K562 (cell line): ENCODE results near the gene TCF7. TPM values are rescaled to one million over a fixed set of nuclear protein-coding genes. Genes with fewer than 3 reads are reported as not detected.

Experiments used
- ATAC-seq: fragments of 200-7000 bp; cut with Tn5 transposase; 3 replicates; pipeline ENCODE4 v1.9.1; 2020; ENCODE audit warnings: moderate library complexity
- BruUV-seq: library from RNA; stranded (reverse); fragments of 400-500 nt; replicated peaks from 2 replicates; lab custom pipeline; 2021; lab: Mats Ljungman, UMichigan
- CTCF ChIA-PET: fragments of 300-600 bp; formaldehyde crosslinking; extraction: SDS; loops from one replicate; lab custom pipeline; 2021; ENCODE audit warnings: low intra/inter-chr PET ratio; lab: Yijun Ruan, JAX
- POLR2A ChIA-PET: fragments of 300-600, 350-650 bp; sonication (Branson Sonifier 250); formaldehyde crosslinking; extraction: SDS; loops from one replicate; lab custom pipeline; 2021; ENCODE audit warnings: antibody characterized with exemption, inconsistent platforms; lab: Yijun Ruan, JAX
- DNase-seq, 4 experiments: peaks; one replicate each; pipeline versions ENCODE4 v3.0.0 to v3.0.0-alpha.2; 2011 to 2018; ENCODE audit warnings: low spot score in 3 of 4, mixed read lengths in 3 of 4; ENCODE audit errors: extremely low read depth in 1 of 4
- FAIRE-seq: peaks from 2 replicates; lab custom pipeline; 2011; peaks lifted over from hg19 to GRCh38; lab: Jason Lieb, UNC
- H2AFZ ChIP-seq: 2 replicates; pipeline ENCODE4 v1.6.0; 2011; ENCODE audit warnings: low read depth, low read length, control low read depth, inconsistent platforms
- H3K27ac ChIP-seq: fragments of 200-600 bp; 3 replicates; pipeline ENCODE4 v1.8.0; 2011; ENCODE audit warnings: low read depth, mild to moderate bottlenecking, control low read depth, inconsistent platforms, low read length, moderate library complexity, mixed read lengths; ENCODE audit errors: extremely low read depth
- H3K27me3 ChIP-seq, 2 experiments: fragments of 300-600 bp in 1 of 2; 2 replicates in 1 of 2; 3 replicates in 1 of 2; pipeline versions ENCODE4 v1.6.0 to v1.8.0; 2011; ENCODE audit warnings: inconsistent platforms in 2 of 2, low read length in 2 of 2, mild to moderate bottlenecking in 1 of 2, mixed read lengths in 1 of 2, moderate library complexity in 1 of 2; ENCODE audit not compliant: control insufficient read depth in 2 of 2, insufficient read depth in 2 of 2
- H3K36me3 ChIP-seq: fragments of 300-600 bp; 3 replicates; pipeline ENCODE4 v1.8.0; 2011; ENCODE audit warnings: mild to moderate bottlenecking, low read length, inconsistent platforms; ENCODE audit not compliant: control insufficient read depth, insufficient read depth
- H3K4me1 ChIP-seq, 2 experiments: fragments of 200-600 bp in 1 of 2; replicated peaks in 1 of 2; 2 replicates in 1 of 2; 3 replicates in 1 of 2; pipeline versions ENCODE4 v1.5.1 to v1.8.0; 2011; ENCODE audit warnings: inconsistent platforms in 2 of 2, low read length in 2 of 2, mild to moderate bottlenecking in 1 of 2, mixed read lengths in 1 of 2, moderate library complexity in 1 of 2; ENCODE audit not compliant: control insufficient read depth in 2 of 2, insufficient read depth in 2 of 2
- H3K4me2 ChIP-seq: 2 replicates; pipeline ENCODE4 v1.6.1; 2011; ENCODE audit warnings: low read length, control low read depth, inconsistent platforms, mixed read lengths; ENCODE audit not compliant: insufficient read depth
- H3K4me3 ChIP-seq: fragments of 200-600 bp; sonication (generic), shearing (Covaris generic); 2 replicates; pipeline ENCODE4 v1.5.1; 2016; ENCODE audit warnings: control low read depth, inconsistent platforms
- H3K79me2 ChIP-seq: fragments of 200-600 bp; 3 replicates; pipeline ENCODE4 v1.8.0; 2011; ENCODE audit warnings: low read length, inconsistent platforms; ENCODE audit not compliant: control insufficient read depth, insufficient read depth
- H3K9ac ChIP-seq, 2 experiments: 2 replicates each; pipeline versions ENCODE4 v1.6.0 to v1.6.1; 2011; ENCODE audit warnings: low read depth in 2 of 2, low read length in 2 of 2, control low read depth in 1 of 2, inconsistent platforms in 1 of 2, mild to moderate bottlenecking in 1 of 2, mixed read lengths in 1 of 2; ENCODE audit not compliant: insufficient read depth in 1 of 2
- H3K9me1 ChIP-seq: one replicate; pipeline ENCODE4 v1.6.0; 2011; ENCODE audit warnings: inconsistent platforms, mild to moderate bottlenecking, low read length, moderate library complexity; ENCODE audit not compliant: control insufficient read depth, insufficient read depth
- H3K9me3 ChIP-seq: replicated peaks from 2 replicates; pipeline ENCODE4 v1.5.1; 2011; ENCODE audit warnings: low read depth, low read length, inconsistent platforms; ENCODE audit not compliant: control insufficient read depth, insufficient read depth
- H4K20me1 ChIP-seq: replicated peaks from 2 replicates; pipeline ENCODE4 v1.6.1; 2011; ENCODE audit warnings: low read length, inconsistent platforms, mixed read lengths; ENCODE audit not compliant: control insufficient read depth, insufficient read depth
- ARID1B ChIP-seq: fragments of 450-650 bp; IDR thresholded peaks from 2 replicates; pipeline ENCODE4 v1.6.1; 2016; ENCODE audit warnings: antibody characterized with exemption, mild to moderate bottlenecking, inconsistent platforms
- BDP1 ChIP-seq: IDR thresholded peaks from 3 replicates; pipeline ENCODE4 v1.6.1; 2011; ENCODE audit not compliant: insufficient read length, insufficient read depth
- BRF1 ChIP-seq: IDR thresholded peaks from 3 replicates; pipeline ENCODE4 v1.6.1; 2011; ENCODE audit warnings: borderline replicate concordance, mild to moderate bottlenecking; ENCODE audit not compliant: insufficient read length; ENCODE audit errors: extremely low read depth
- ELK3 ChIP-seq: fragments of 450-650 bp; formaldehyde crosslinking; IDR thresholded peaks from 2 replicates; pipeline ENCODE4 v1.4.0; 2020; ENCODE audit warnings: mild to moderate bottlenecking
- ILK ChIP-seq: fragments of 450-650 bp; IDR thresholded peaks from 2 replicates; pipeline ENCODE4 v1.6.1; 2016; ENCODE audit warnings: missing genetic modification characterization, low read depth, mild to moderate bottlenecking, missing compliant biosample characterization, moderate library complexity, borderline replicate concordance
- NFIX ChIP-seq: fragments of 250-450 bp; sonication (Bioruptor Pico); IDR thresholded peaks from 2 replicates; pipeline ENCODE4 v1.4.0; 2020; ENCODE audit warnings: low read depth, mild to moderate bottlenecking, moderate library complexity
- PTRF ChIP-seq: fragments of 450-650 bp; IDR thresholded peaks from 2 replicates; pipeline ENCODE4 v1.6.1; 2016; ENCODE audit warnings: mild to moderate bottlenecking, missing genetic modification characterization, missing compliant biosample characterization
- RREB1 ChIP-seq: fragments of 250-450 bp; sonication (Bioruptor Pico); IDR thresholded peaks from 2 replicates; pipeline ENCODE4 v1.4.0; 2020
- SIRT6 ChIP-seq: IDR thresholded peaks from one replicate; pipeline ENCODE4 v1.6.1; 2012; ENCODE audit warnings: low read depth, mild to moderate bottlenecking, control low read depth, inconsistent platforms, low read length, moderate library complexity
- SRSF9 ChIP-seq: fragments of 200-400 bp; formaldehyde crosslinking; IDR thresholded peaks from 2 replicates; pipeline ENCODE4 v1.6.1; 2017; ENCODE audit warnings: low read depth, low read length, borderline replicate concordance
- ZFP91 ChIP-seq: sonication (generic); formaldehyde crosslinking; IDR thresholded peaks from 2 replicates; pipeline ENCODE4 v1.8.0; 2022; ENCODE audit warnings: mild to moderate bottlenecking, missing genetic modification reagents
- ZKSCAN8 ChIP-seq: fragments of 200-800 bp; sonication (Bioruptor generic); IDR thresholded peaks from 2 replicates; pipeline ENCODE4 v1.6.1; 2016; ENCODE audit warnings: missing genetic modification characterization, missing compliant biosample characterization
- ZNF224 ChIP-seq: sonication (generic); formaldehyde crosslinking; IDR thresholded peaks from 2 replicates; pipeline ENCODE4 v1.8.0; 2022; ENCODE audit warnings: mild to moderate bottlenecking, missing genetic modification reagents
- WGBS: fragments of 100-300 bp; shearing (Covaris generic); methylation state at CpG from one replicate; pipeline ENCODE4 v1.1.6; 2016; ENCODE audit warnings: low coverage, mixed read lengths; ENCODE audit not compliant: insufficient coverage; ENCODE audit errors: missing lambda C conversion rate; 5-methylcytosine and 5-hydroxymethylcytosine counted together
- in situ Hi-C: fragments of 300-500 bp; cut with MboI; formaldehyde crosslinking; loops from 4 replicates; pipeline ENCODE4 v1.15.0; 2018; ENCODE audit warnings: inconsistent platforms, mixed read lengths
- intact Hi-C: fragments of 100-400 bp; cut with micrococcal nuclease; formaldehyde crosslinking; loops from 2 replicates; pipeline ENCODE4 v1.14.2; 2022
- polyA plus RNA-seq, 8 experiments: library from polyadenylated mRNA; depleted of rRNA in 4 of 8; stranded (reverse) in 5 of 8; unstranded in 3 of 8; fragments of >200 nt; fragmentation: Nextera tagmentation in 2 of 8; fragmentation: Illumina TruSeq in 1 of 8; extraction: Ambion mirVana in 2 of 8; extraction: Trizol in 1 of 8; gene quantifications; 2 replicates each; pipeline versions ENCODE4 v1.2.1 to v1.2.3, GENCODE V29; 2011 to 2014; ENCODE audit warnings: inconsistent platforms in 1 of 8, missing spikeins in 1 of 8
- total RNA-seq, 7 experiments: library from RNA; depleted of rRNA in 6 of 7; stranded (reverse); fragments of >200 nt in 6 of 7; fragmentation: Illumina TruSeq in 2 of 7; extraction: Trizol in 2 of 7; gene quantifications; 2 replicates each; pipeline versions ENCODE4 v1.2.1 to v1.2.3, GENCODE V29; 2011 to 2021; ENCODE audit warnings: low replicate concordance in 1 of 7

The TCF7 gene
- total and polyA plus RNA-seq, 9 of the 15 experiments (the other 6 are each of a cell fraction or from before 2014, with no cell fraction given) = 1.6 to 14.9 (median 4.2) TPM

GRCh38 chr5:134149571-134150303 lies 35.3 kb downstream of the TCF7 start:
- in situ Hi-C loops (loop anchor here (5.0 kb wide), 1 partner anchor 107 kb away; no protein-coding TSS in a partner anchor), intact Hi-C loops (no loop called here)
- H3K36me3 ChIP-seq = peaks cover 93% of the 10 kb centered on the region
- H3K9me1 ChIP-seq = no peaks in the 10 kb centered on the region
- ChIA-PET POLR2A (interaction anchor here (0.5 to 2.1 kb wide), 5 partner anchors 9 to 139 kb away, joined by 3 to 10 read pairs (median 3); partner anchors contain the start of gene SKP1), CTCF (no interaction called here)
- no peak overlapping the region for H2AFZ ChIP-seq
- H3K4me2 ChIP-seq = no peak overlapping the region
- H3K27ac ChIP-seq = no peak overlapping the region
- no peak for DNase-seq
- H3K4me1 ChIP-seq = peaks cover 0 to 6% of the 10 kb centered on the region in 2 experiments; a peak in 3 of 5 replicates
- no peak for ATAC-seq
- no peak overlapping the region for H3K4me3 ChIP-seq
- peaks cover 18% of the 10 kb centered on the region for H4K20me1 ChIP-seq
- 73% methylated on average over 4 of the region's 4 CpGs for WGBS
- no peaks in the 10 kb centered on the region for H3K27me3 ChIP-seq
- no peak for FAIRE-seq
- H3K9me3 ChIP-seq = no peaks in the 10 kb centered on the region
- no TSS peak for BruUV-seq
- no peak overlapping the region for H3K9ac ChIP-seq
- H3K79me2 ChIP-seq = peaks cover 27% of the 10 kb centered on the region; the same call in 2 of the 3 replicates
- TF ChIP-seq ELK3 (CRISPR knock-in tag) = no peak
- TF ChIP-seq ZKSCAN8 (CRISPR knock-in tag) = no peak
- TF ChIP-seq BRF1 = no peak
- TF ChIP-seq ARID1B = no peak
- no peak for TF ChIP-seq PTRF (tag)
- no peak for TF ChIP-seq RREB1
- TF ChIP-seq NFIX (CRISPR knock-in tag) = no peak
- TF ChIP-seq SIRT6 = no peak
- no peak for TF ChIP-seq ZFP91 (CRISPR knock-in tag)
- TF ChIP-seq ZNF224 (CRISPR knock-in tag) = no peak
- TF ChIP-seq BDP1 = no peak
- TF ChIP-seq ILK (tag) = no peak
- TF ChIP-seq SRSF9 = no peak
